CD4-positive, alpha-beta T cell treated with Interleukin-6 at 100 ng/mL for 8 hours (primary cell): ENCODE measurements around the gene CCDC74B.
"Not testable (repeated sequence)": the region's sequence is repeated elsewhere in the genome, so short reads cannot be mapped to it uniquely, and the experiment has no call there.

Experiments used
- DNase-seq: peaks from one replicate; pipeline ENCODE4 v3.0.0-alpha.2; 2020; ENCODE audit warnings: mixed read lengths, low spot score

Gene CCDC74B

DNA sequence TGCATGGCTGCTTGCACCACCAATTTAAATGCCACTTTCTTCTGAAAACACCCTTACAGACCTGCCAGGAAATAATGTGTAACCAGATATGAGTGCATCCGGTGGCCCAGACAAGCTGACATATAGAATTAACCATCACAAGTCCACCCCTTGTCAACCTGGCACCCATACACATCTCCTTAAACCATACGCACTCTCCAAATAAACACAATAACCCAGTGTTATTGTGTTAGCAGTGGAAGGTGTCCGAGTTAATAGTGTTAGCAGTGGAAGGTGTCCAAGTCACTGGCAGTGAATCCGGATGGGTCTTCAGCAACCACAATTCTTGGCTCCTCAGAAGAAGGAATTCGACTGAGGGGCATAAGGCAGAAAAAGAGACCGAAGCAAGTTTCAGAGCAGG is 3.6 kb upstream of the CCDC74B start:
- not testable (repeated sequence) for DNase-seq

DNA sequence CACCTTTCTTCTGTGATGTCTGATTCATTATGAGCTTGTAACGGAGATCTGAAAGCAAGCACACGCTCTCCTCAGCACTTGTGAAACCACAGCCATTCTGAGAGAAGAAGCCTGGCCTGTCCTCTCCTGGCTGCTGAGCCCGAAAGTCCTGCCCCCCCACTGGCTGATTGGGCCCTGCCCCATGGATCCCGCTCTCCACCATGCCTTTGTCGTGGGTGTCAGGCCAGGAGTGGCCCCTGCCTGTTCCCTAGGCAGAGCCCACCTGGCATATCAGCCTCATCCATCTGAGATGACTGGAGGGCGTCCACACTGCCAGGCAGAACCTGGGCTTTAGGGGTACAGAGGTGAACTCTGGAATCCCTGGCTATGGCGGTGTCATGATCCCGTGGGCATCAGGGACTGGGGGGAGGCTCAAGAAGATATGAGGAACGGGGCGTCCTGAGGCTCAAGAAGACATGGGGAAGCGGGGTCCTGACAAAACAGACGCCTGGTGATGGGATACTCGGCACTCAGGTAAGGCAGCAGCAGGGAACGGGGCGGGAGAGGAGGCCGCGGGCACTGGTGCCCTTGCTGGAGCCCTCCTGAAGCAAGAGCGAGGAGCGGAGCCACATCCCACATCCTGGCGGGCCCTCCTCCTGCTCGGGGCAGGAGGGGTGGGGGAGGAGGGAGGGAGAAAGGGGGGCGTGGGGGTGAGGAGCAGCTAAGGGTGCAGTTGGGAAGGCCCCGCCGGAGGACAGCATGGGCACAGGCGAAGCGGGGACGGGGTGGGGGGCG is 1.5 kb downstream of the CCDC74B start:
- not testable (repeated sequence) for DNase-seq

DNA sequence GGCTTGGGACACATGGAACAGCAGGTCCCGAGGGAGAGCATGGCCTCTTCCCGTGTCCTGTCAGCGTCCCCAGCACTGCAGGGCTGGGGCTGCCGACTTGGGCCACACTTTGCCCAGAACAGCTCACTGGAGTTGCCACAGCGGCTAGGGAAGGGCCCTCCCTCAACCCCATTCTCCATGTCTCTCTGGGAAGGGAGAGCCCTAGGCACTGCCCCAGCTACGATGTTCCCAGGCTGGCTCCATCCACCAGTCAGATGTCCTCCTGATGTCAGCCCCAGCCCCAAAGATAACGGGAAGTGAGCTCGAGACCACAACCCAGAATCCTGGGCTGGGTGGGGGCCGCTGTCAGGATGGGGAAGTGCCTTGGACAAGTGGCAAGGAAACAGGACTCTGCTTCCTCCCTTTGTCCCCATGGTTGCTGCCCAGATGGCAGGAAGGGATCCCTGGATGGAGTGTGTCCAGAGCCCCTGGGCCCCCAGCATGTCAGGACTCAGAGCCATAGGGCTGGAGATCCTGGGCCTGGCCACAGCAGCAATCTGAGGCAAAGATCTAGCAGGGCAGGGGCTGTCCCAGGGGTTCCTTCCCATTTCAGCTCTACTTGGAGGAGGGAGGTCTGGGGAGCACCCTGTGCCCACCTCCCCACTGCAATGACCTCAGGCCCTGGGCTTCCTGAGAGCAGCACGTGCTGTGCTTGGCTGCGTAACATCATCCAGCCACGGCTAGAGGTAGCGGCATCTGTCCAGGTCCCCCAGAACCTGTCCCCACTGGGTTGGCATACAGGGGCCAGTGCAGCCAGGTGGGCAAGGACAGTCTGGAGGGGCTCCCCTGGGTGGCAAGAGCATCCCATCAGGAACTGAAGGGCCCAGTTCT is 2.3 kb downstream of the CCDC74B start:
- not testable (repeated sequence) for DNase-seq

DNA sequence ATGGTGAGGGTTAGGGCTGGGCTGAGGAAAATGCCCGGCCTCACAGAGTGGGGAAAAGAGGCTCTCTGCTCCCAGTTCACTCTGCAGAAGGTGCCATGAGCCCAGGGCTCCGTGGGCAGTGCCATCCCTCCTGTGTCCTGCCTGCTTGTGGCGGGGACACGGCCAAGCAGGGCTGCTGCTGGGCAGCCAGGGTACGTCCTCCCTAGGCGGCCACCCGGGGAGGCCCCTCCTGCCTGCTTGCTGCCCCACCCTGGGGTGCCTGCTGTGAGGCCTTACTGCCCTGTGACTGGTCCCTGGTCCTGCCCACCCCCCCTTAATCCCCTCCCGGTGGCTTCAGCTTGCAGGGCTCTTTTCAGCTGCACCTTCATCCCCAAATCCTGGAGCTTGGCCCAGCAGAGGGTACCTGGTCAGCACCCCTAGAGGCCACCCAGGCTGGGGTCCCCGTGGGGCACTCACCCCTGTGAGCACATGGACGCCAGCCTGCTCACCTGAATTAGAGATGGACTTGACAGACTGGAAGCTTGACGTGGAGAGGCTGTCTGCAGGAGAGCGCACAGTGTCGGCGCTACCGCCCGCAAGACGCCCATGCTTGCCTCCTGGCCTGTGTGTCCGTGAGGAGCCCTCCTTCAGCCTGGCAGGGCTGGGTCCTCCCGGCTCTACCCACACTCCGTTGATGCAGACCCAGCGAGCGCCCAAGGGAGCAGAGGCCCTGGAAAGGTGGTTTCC is 3.1 kb downstream of the CCDC74B start:
- DNase-seq, result not testable (repeated sequence)

- DNase-seq, result not testable (repeated sequence)
These were observed 3.9 kb downstream of the CCDC74B start for GRCh38 chr2:130141002-130141401.

- DNase-seq, result not testable (repeated sequence)
These were observed 4.4 kb downstream of the CCDC74B start for GRCh38 chr2:130140516-130140915.

DNA sequence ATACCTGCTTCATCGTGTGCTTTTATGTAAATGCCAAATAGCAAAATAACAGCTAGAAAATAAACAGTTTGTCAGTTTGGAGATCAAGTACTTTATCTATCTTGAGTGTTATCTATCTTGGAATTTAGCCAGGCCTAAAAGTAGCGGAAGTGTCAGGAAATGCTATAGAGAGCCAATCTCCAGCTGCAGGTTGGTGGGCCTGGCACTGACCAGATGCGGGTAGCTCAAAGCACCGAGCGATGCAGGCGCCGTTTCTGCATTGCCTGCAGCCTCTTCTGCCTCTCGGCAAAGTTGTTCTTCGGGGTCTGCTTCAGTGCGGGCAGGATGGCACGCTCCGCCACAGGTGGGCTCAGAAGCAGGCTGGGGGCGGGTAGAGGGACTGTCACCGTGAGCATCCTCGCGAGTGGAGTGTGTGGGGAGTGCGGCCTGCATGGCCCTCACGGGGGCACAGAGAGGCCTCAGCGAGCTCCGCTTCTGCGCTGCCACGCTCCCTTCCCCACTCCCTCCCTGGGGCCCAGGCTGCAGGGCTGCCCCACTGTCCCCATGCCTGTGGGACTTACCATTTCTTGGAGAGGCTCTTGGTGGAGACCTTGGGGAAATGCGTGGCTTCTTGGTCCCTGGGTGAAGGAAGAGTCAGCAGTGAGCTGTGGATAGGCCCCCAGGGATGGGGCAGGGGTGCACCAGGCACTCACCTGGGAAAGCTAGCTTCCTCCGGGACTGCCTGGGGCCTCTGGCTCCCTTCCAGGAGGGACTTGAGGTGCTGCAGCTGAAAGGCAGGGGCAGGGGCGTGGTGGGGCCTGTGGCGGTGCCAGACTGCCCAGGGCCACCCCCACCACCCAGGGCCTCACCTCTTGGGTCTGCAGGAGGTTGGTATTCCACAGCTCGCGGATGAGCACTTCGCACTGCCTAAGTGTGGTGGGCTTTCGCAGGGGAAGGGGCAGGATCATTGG is 5.3 kb downstream of the CCDC74B start:
- not testable (repeated sequence) for DNase-seq

DNA sequence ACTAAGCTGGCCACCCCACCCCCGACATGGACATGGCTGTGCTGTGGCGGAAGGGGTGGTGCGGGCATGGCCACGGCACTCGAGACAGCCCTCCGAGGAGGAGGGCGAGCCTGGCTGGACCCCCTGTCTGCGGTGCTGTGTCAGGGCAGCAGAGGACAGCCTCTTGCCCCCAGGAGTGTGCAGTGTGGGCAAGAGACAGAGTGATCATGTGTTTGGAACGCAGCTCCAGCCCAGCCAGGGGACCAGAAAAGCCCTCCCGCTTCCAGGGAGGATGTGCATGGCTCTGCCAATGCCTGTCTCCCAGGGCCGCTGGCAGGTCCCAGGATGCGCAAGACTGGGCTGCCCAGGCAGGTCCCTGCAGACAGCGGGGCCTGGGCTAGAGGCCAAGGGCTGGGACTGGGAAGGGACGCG is 6.1 kb downstream of the CCDC74B start:
- DNase-seq, result not testable (repeated sequence)

GRCh38 chr2:130138326-130138725 is 6.6 kb downstream of the CCDC74B start:
- not testable (repeated sequence) for DNase-seq

DNA sequence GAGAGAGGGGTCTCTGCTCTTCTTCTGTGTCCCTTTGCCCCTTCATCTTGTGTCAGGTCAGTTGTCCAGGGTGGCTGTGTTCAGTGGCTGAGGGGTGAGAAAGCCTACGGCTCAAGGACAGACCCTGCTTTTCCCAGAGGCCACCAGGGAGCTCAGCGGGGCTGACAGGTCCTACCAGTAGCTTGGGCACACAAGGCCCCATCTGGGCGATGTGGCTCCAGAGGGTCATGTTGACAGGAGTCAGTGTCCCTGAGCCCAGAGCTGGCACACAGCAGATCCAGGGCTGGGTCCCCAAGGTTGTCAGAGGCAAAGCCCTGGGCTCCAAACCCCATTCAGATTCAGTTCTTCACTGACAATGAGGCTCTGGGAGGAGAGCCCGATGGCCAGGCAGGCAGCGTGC is 7.8 kb downstream of the CCDC74B start:
- DNase-seq, result not testable (repeated sequence)

GRCh38 chr2:130136546-130136945 is 8.4 kb downstream of the CCDC74B start:
- DNase-seq, result not testable (repeated sequence)

GRCh38 chr2:130135692-130136541 is 9.0 kb downstream of the CCDC74B start:
- DNase-seq, result no peak

DNA sequence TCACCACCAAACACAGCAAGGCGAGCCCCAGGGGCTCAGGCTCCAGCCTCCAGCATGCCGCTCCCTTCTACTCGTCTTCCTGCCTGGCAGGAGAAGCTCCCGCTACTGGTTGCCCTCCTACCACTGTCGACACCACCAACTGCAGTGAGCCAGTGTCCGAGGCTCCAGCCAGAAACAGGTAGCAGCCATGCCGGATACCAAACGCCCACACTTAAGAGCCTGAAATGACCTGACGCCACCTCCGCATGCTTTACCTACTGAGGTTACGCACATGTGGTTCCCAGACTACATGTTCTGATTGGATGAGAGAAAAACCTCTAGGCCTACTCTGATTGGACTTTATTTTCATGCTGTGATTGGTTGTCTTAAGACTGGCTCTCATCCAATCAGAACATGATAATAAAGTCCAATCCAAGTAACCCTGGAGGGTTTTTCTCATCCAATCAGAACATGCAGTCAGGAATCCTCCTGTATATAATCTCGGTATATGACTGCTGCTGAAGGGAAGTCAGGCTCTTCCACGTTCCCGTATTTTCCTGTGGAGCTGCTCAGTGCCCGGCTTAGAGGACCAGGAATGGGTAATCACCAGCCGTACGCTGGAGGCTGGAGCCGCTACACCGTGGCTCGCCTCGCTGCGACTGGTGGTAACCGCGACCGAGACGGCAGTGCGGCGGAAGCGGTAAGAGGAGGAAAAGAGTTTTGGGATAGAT is 15.6 kb downstream of the CCDC74B start, which contains the start of gene POTEF:
Gene POTEF, minus strand, starts transcription at position 103 of the 710 bp plus-strand sequence. CDS start 8,707 bp downstream, outside the sequence.
- not testable (repeated sequence) for DNase-seq

DNA sequence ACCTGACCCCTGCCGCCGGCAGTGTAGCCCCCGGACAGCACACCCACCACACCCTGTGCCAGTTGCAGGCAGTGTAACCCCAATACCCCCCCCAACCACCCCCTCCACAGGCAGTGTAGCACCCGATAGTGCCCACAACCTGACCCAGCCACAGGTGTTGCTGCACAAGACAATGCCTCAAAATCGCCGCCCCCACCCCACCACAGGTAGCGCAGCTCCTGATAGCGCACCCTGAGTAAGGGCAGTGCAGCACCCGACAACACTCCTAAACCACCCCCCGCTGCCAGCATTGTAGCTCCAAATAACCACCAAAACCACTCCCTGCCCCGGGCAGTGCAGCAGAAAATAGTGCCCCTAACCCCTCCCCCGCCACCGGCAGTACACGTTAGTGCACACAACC is 16.4 kb downstream of the CCDC74B start:
- not testable (repeated sequence) for DNase-seq

DNA sequence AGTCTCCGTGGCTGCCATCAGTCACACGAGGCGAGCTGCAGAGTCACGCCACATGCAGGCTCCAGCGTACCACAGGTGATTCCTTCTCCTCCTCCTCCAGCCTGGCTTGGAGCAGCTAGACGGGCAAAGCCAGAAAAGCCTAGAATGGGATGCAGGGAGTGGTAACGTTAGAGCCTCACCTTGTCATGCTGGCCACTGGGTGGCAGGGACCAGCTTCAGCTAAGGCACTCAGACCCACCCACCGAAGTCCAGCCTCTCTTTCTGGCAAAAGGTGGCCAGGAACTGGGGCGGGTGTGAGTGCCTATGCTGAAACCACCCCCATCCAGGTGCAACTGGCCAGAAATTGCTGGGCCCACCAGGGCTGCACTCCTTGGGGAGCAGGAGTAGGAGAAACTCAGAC is 17.2 kb downstream of the CCDC74B start:
- not testable (repeated sequence) for DNase-seq

DNA sequence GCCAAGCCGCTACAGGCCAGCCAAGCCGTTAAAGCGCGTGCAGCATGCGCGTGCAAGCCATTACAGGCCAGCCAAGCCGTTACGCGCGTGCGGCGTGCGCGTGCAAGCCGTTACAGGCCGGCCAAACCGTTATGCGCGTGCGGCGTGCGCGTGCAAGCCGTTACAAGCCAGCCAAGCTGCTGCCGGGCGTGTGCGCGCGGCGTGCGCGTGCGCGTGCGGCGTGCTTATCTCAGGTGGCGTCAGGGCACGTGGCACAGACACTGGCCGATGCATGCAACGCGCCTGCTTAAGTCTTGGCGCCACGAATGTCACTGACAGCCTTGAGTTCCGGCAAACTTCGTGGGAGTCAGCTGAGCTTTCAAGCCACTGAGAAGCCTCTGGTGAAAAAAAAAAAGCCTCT is 24.0 kb downstream of the CCDC74B start:
- DNase-seq, result not testable (repeated sequence)

GRCh38 chr2:130102597-130103363 is 42.1 kb downstream of the CCDC74B start:
- DNase-seq, result not testable (repeated sequence)
